Measurements from ENCODE around the gene CALY. TPM values are rescaled to one million over a fixed set of nuclear protein-coding genes. Genes with fewer than 3 reads are reported as not detected.
"Not testable (repeated sequence)": the region's sequence is repeated elsewhere in the genome, so short reads cannot be mapped to it uniquely, and the experiment has no call there.

The CALY gene
- total RNA-seq, 2 experiments from 2014 or later, result 3.8 to 3.9 TPM

GRCh38 chr10:133370030-133370786 is 33.5 kb upstream of the CALY start:
- H3K4me3 Mint-ChIP-seq, result peak overlapping the region; percentile 67
- H3K27ac Mint-ChIP-seq, result no peak overlapping the region
- no peaks in the 10 kb centered on the region for H3K27me3 Mint-ChIP-seq
- Histone ChIP-seq H3K9me3 (ENCODE audit: control insufficient read depth in 1 of 2, insufficient read depth in 1 of 2, low read length in 2 of 2) (no peaks in the 10 kb centered on the region), H3K4me3 (ENCODE audit: low read length) (no peak overlapping the region), H3K27me3 (ENCODE audit: control insufficient read depth in 1 of 2, insufficient read depth in 2 of 2, low read length in 2 of 2) (no peaks in the 10 kb centered on the region), H3K36me3 (ENCODE audit: insufficient read depth, low read length) (peaks cover 42% of the 10 kb centered on the region), H3K4me1 (ENCODE audit: insufficient read depth, low read length) (peaks cover 16% of the 10 kb centered on the region), H3K27ac (ENCODE audit: low read depth in 1 of 2, low read length in 2 of 2) (no peak overlapping the region)
- no peak for DNase-seq
- H3K9me3 Mint-ChIP-seq, result no peaks in the 10 kb centered on the region
- H3K4me1 Mint-ChIP-seq (ENCODE audit: low read depth), result peaks cover 4% of the 10 kb centered on the region
- TF ChIP-seq CTCF (IDR thresholded peaks at IDR 0.05), result no peak
- no peak for ATAC-seq (ENCODE audit: poor library complexity)
- ChIA-PET CTCF (no interaction called here), POLR2A (no interaction called here)
- peaks cover 38% of the 10 kb centered on the region for H3K36me3 Mint-ChIP-seq (ENCODE audit: low read depth)
- intact Hi-C loops (cut with DNase I, micrococcal nuclease), result loop anchor here in 1 of 2 experiments (5.0 kb wide), 2 partner anchors 33 to 108 kb away; partner anchors contain the start of gene CALY

GRCh38 chr10:133368153-133368552 is 31.5 kb upstream of the CALY start:
- CTCF ChIA-PET, result no interaction called here
- no peak overlapping the region for H3K4me3 Mint-ChIP-seq
- TF ChIP-seq CTCF (IDR thresholded peaks at IDR 0.05), result no peak

GRCh38 chr10:133367461-133367860 is 30.8 kb upstream of the CALY start:
- ATAC-seq (ENCODE audit: poor library complexity); intact Hi-C loops (cut with DNase I, micrococcal nuclease); H3K4me1 Mint-ChIP-seq (ENCODE audit: low read depth); H3K9me3 ChIP-seq (ENCODE audit: control insufficient read depth in 1 of 2, insufficient read depth in 1 of 2, low read length in 2 of 2); H3K27me3 Mint-ChIP-seq; H3K27me3 ChIP-seq (ENCODE audit: control insufficient read depth in 1 of 2, insufficient read depth in 2 of 2, low read length in 2 of 2); H3K27ac ChIP-seq (ENCODE audit: low read depth in 1 of 2, low read length in 2 of 2); H3K27ac Mint-ChIP-seq; H3K4me1 ChIP-seq (ENCODE audit: insufficient read depth, low read length); DNase-seq; CTCF ChIA-PET; H3K4me3 Mint-ChIP-seq; H3K4me3 ChIP-seq (ENCODE audit: low read length); H3K9me3 Mint-ChIP-seq; POLR2A ChIA-PET: not testable (repeated sequence)
- peaks cover 44% of the 10 kb centered on the region for H3K36me3 Mint-ChIP-seq (ENCODE audit: low read depth)
- peaks cover 52% of the 10 kb centered on the region for H3K36me3 ChIP-seq (ENCODE audit: insufficient read depth, low read length)

More at GRCh38 chr10:133368153-133368552, 31.5 kb upstream of the CALY start:
- no peak overlapping the region for H3K4me3 ChIP-seq (ENCODE audit: low read length)
- peaks cover 9% of the 10 kb centered on the region for H3K4me1 ChIP-seq (ENCODE audit: insufficient read depth, low read length)
- H3K9me3 Mint-ChIP-seq, result no peaks in the 10 kb centered on the region
- H3K36me3 Mint-ChIP-seq (ENCODE audit: low read depth), result peaks cover 44% of the 10 kb centered on the region
- no peaks in the 10 kb centered on the region for H3K27me3 Mint-ChIP-seq
- POLR2A ChIA-PET, result no interaction called here
- peaks cover 52% of the 10 kb centered on the region for H3K36me3 ChIP-seq (ENCODE audit: insufficient read depth, low read length)
- no peaks in the 10 kb centered on the region for H3K9me3 ChIP-seq (ENCODE audit: control insufficient read depth in 1 of 2, insufficient read depth in 1 of 2, low read length in 2 of 2)
- intact Hi-C loops (cut with DNase I, micrococcal nuclease), result no loop called here
- peaks cover 4% of the 10 kb centered on the region for H3K4me1 Mint-ChIP-seq (ENCODE audit: low read depth)
- H3K27ac Mint-ChIP-seq, result no peak overlapping the region
- ATAC-seq (ENCODE audit: poor library complexity) (no peak), DNase-seq (no peak)
- no peaks in the 10 kb centered on the region for H3K27me3 ChIP-seq (ENCODE audit: control insufficient read depth in 1 of 2, insufficient read depth in 2 of 2, low read length in 2 of 2)
- no peak overlapping the region for H3K27ac ChIP-seq (ENCODE audit: low read depth in 1 of 2, low read length in 2 of 2)

GRCh38 chr10:133366751-133367150 is 30.1 kb upstream of the CALY start:
- Mint-ChIP-seq H3K4me1 (ENCODE audit: low read depth) (no peaks in the 10 kb centered on the region), H3K36me3 (ENCODE audit: low read depth) (peaks cover 51% of the 10 kb centered on the region), H3K9me3 (no peaks in the 10 kb centered on the region), H3K27me3 (no peaks in the 10 kb centered on the region), H3K27ac (no peak overlapping the region), H3K4me3 (no peak overlapping the region)
- H3K4me1 ChIP-seq (ENCODE audit: insufficient read depth, low read length), result peaks cover 1% of the 10 kb centered on the region
- H3K27ac ChIP-seq (ENCODE audit: low read depth in 1 of 2, low read length in 2 of 2), result no peak overlapping the region
- intact Hi-C loops (cut with DNase I, micrococcal nuclease), result no loop called here
- POLR2A ChIA-PET, result no interaction called here
- CTCF ChIA-PET, result no interaction called here
- no peaks in the 10 kb centered on the region for H3K9me3 ChIP-seq (ENCODE audit: control insufficient read depth in 1 of 2, insufficient read depth in 1 of 2, low read length in 2 of 2)
- H3K4me3 ChIP-seq (ENCODE audit: low read length), result no peak overlapping the region
- ATAC-seq (ENCODE audit: poor library complexity) (no peak), DNase-seq (no peak)
- H3K27me3 ChIP-seq (ENCODE audit: control insufficient read depth in 1 of 2, insufficient read depth in 2 of 2, low read length in 2 of 2), result no peaks in the 10 kb centered on the region
- no peak for TF ChIP-seq CTCF (IDR thresholded peaks at IDR 0.05)
- H3K36me3 ChIP-seq (ENCODE audit: insufficient read depth, low read length), result peaks cover 52% of the 10 kb centered on the region
